HG02884 (cell line): ENCODE measurements around the gene CBX6.

Source experiments
- ATAC-seq: cut with Tn5 transposase; IDR thresholded peaks from one replicate; pipeline ENCODE4 v1.9.1; 2021; ENCODE audit warnings: mild to moderate bottlenecking, moderate library complexity; ENCODE audit not compliant: unreplicated experiment

Gene CBX6

GRCh38 chr22:38873469-38874411 is 1.7 kb upstream of the CBX6 start:
- no peak for ATAC-seq

GRCh38 chr22:38872831-38873248 is 824 bp upstream of the CBX6 start:
- ATAC-seq = no peak

- no peak for ATAC-seq
These were observed 450 bp downstream of the CBX6 start for GRCh38 chr22:38871360-38872171.

- ATAC-seq = no peak
These were observed 1.1 kb downstream of the CBX6 start for GRCh38 chr22:38870791-38871359.

- ATAC-seq = no peak
These were observed 1.7 kb downstream of the CBX6 start for GRCh38 chr22:38870312-38870741.

GRCh38 chr22:38869663-38870062 is 2.4 kb downstream of the CBX6 start:
- ATAC-seq = no peak

- no peak for ATAC-seq
These were observed 3.1 kb downstream of the CBX6 start for GRCh38 chr22:38868886-38869381.

GRCh38 chr22:38868286-38868721 is 3.7 kb downstream of the CBX6 start:
- ATAC-seq = no peak

- no peak for ATAC-seq
These were observed 4.3 kb downstream of the CBX6 start for GRCh38 chr22:38867471-38868285.

GRCh38 chr22:38867124-38867455 is 4.9 kb downstream of the CBX6 start:
- no peak for ATAC-seq

- no peak for ATAC-seq
These were observed 5.5 kb downstream of the CBX6 start for GRCh38 chr22:38866399-38867123.

GRCh38 chr22:38866024-38866398 is 6.0 kb downstream of the CBX6 start:
- ATAC-seq = no peak

- ATAC-seq = no peak
These were observed 6.6 kb downstream of the CBX6 start for GRCh38 chr22:38865201-38866023.

GRCh38 chr22:38864361-38865191 is 7.4 kb downstream of the CBX6 start:
- no peak for ATAC-seq

GRCh38 chr22:38863531-38864131 is 8.4 kb downstream of the CBX6 start:
- ATAC-seq = no peak

- ATAC-seq = no peak
These were observed 9.4 kb downstream of the CBX6 start for GRCh38 chr22:38862375-38863329.

GRCh38 chr22:38861927-38862326 is 10.1 kb downstream of the CBX6 start:
- ATAC-seq = no peak
